H1 (cell line): ENCODE results near the gene MMP17. TPM values are rescaled to one million over a fixed set of nuclear protein-coding genes. Genes with fewer than 3 reads are reported as not detected.
"Not testable (repeated sequence)": the region's sequence is repeated elsewhere in the genome, so short reads cannot be mapped to it uniquely, and the experiment has no call there.

Experiments
- CTCF ChIA-PET: fragments of 300-600 bp; sonication (Branson Sonifier 250); formaldehyde crosslinking; loops from one replicate; lab custom pipeline; 2021; ENCODE audit not compliant: partially characterized antibody; lab: Charles Lee
- POLR2A ChIA-PET: fragments of 300-600 bp; sonication (Branson Sonifier 250); formaldehyde crosslinking; loops from one replicate; lab custom pipeline; 2021; ENCODE audit warnings: inconsistent platforms; ENCODE audit not compliant: partially characterized antibody; lab: Charles Lee
- DNase-seq, 2 experiments: peaks; one replicate each; pipeline versions ENCODE4 v3.0.0 to v3.0.0-alpha.2; 2010 to 2022; ENCODE audit warnings: low spot score in 2 of 2, low read depth in 1 of 2, mixed read lengths in 1 of 2
- FAIRE-seq: peaks from 2 replicates; lab custom pipeline; 2011; peaks lifted over from hg19 to GRCh38; lab: Jason Lieb, UNC
- H2AFZ ChIP-seq: 2 replicates; pipeline ENCODE4 v1.8.1; 2012; ENCODE audit warnings: low read length, inconsistent platforms
- H2AK5ac ChIP-seq: 2 replicates; pipeline ENCODE4 v1.6.1; 2013; ENCODE audit warnings: low read depth, low read length
- H2BK120ac ChIP-seq: replicated peaks from 2 replicates; pipeline ENCODE3; 2013; ENCODE audit warnings: low read depth, low read length, inconsistent platforms
- H2BK12ac ChIP-seq: 2 replicates; pipeline ENCODE4 v1.6.1; 2013; ENCODE audit warnings: low read depth, low read length
- H2BK15ac ChIP-seq: 2 replicates; pipeline ENCODE4 v1.6.1; 2013; ENCODE audit warnings: low read length
- H2BK20ac ChIP-seq: 2 replicates; pipeline ENCODE4 v1.6.1; 2013; ENCODE audit warnings: low read length
- H2BK5ac ChIP-seq: 2 replicates; pipeline ENCODE4 v1.6.1; 2013; ENCODE audit warnings: low read depth, low read length
- H3K14ac ChIP-seq: 2 replicates; pipeline ENCODE4 v1.6.1; 2013; ENCODE audit warnings: inconsistent platforms; ENCODE audit not compliant: insufficient read length
- H3K18ac ChIP-seq: 2 replicates; pipeline ENCODE4 v1.6.1; 2013; ENCODE audit warnings: low read length; ENCODE audit errors: extremely low read depth
- H3K23ac ChIP-seq: 2 replicates; pipeline ENCODE4 v1.6.1; 2013; ENCODE audit warnings: inconsistent platforms; ENCODE audit not compliant: insufficient read length
- H3K23me2 ChIP-seq: 2 replicates; pipeline ENCODE4 v1.6.1; 2013; ENCODE audit warnings: low read depth, low read length
- H3K27ac ChIP-seq: 2 replicates; pipeline ENCODE4 v1.6.1; 2011; ENCODE audit warnings: low read depth, low read length, inconsistent platforms
- H3K27me3 ChIP-seq, 4 experiments: replicated peaks in 1 of 4; 1 replicate in 1 of 4; 2 replicates in 3 of 4; pipeline versions ENCODE4 v1.6.1 to v1.8.1; 2011 to 2013; ENCODE audit warnings: low read length in 3 of 4, mild to moderate bottlenecking in 3 of 4, inconsistent platforms in 2 of 4, mixed read lengths in 2 of 4, moderate library complexity in 1 of 4; ENCODE audit not compliant: control insufficient read depth in 3 of 4, insufficient read depth in 3 of 4; ENCODE audit errors: extremely low read depth in 1 of 4
- H3K36me3 ChIP-seq, 4 experiments: 2 replicates each; pipeline versions ENCODE4 v1.6.1 to v1.8.1; 2011 to 2013; ENCODE audit warnings: mild to moderate bottlenecking in 4 of 4, low read length in 3 of 4, moderate library complexity in 2 of 4, control low read depth in 1 of 4, inconsistent platforms in 1 of 4; ENCODE audit not compliant: insufficient read depth in 4 of 4, control insufficient read depth in 2 of 4
- H3K4ac ChIP-seq: replicated peaks from 2 replicates; pipeline ENCODE3; 2013; ENCODE audit warnings: low read length, low read depth, mixed read lengths, inconsistent platforms; ENCODE audit not compliant: insufficient read length
- H3K4me1 ChIP-seq, 4 experiments: replicated peaks in 1 of 4; 1 replicate in 1 of 4; 2 replicates in 3 of 4; pipeline versions ENCODE4 v1.6.1 to v1.8.1; 2011 to 2013; ENCODE audit warnings: low read length in 3 of 4, inconsistent platforms in 2 of 4, mixed read lengths in 1 of 4; ENCODE audit not compliant: insufficient read depth in 4 of 4, control insufficient read depth in 3 of 4
- H3K4me2 ChIP-seq, 2 experiments: 2 replicates each; pipeline versions ENCODE4 v1.6.1 to v1.8.1; 2011 to 2013; ENCODE audit warnings: low read depth in 2 of 2, low read length in 2 of 2, control low read depth in 1 of 2, inconsistent platforms in 1 of 2, mild to moderate bottlenecking in 1 of 2; ENCODE audit not compliant: insufficient read depth in 1 of 2
- H3K4me3 ChIP-seq, 4 experiments: fragments of 200-600, 300-600 bp in 1 of 4; sonication (generic), shearing (Covaris generic), sonication (Bioruptor Twin) in 1 of 4; 2 replicates each; pipeline versions ENCODE4 v1.5.1 to v1.8.1; 2011 to 2016; ENCODE audit warnings: low read length in 4 of 4, low read depth in 3 of 4, control low read depth in 2 of 4, inconsistent platforms in 2 of 4, mild to moderate bottlenecking in 2 of 4, mixed read lengths in 1 of 4, moderate library complexity in 1 of 4; ENCODE audit not compliant: insufficient read depth in 2 of 4; ENCODE audit errors: extremely low read depth in 1 of 4
- H3K56ac ChIP-seq: replicated peaks from 2 replicates; pipeline ENCODE3; 2013; ENCODE audit warnings: low read depth, mild to moderate bottlenecking, mixed read lengths, low read length, inconsistent platforms; ENCODE audit not compliant: insufficient read length
- H3K79me1 ChIP-seq: 2 replicates; pipeline ENCODE4 v1.6.1; 2013; ENCODE audit warnings: low read depth, low read length, control low read depth
- H3K79me2 ChIP-seq, 2 experiments: 2 replicates each; pipeline versions ENCODE4 v1.6.1 to v1.8.1; 2012 to 2013; ENCODE audit warnings: low read length in 2 of 2, mild to moderate bottlenecking in 2 of 2, inconsistent platforms in 1 of 2; ENCODE audit not compliant: insufficient read depth in 2 of 2, control insufficient read depth in 1 of 2
- H3K9ac ChIP-seq, 4 experiments: replicated peaks in 1 of 4; 1 replicate in 1 of 4; 2 replicates in 3 of 4; pipeline versions ENCODE4 v1.6.1 to v1.8.1; 2011 to 2013; ENCODE audit warnings: low read depth in 3 of 4, low read length in 3 of 4, control low read depth in 2 of 4, mild to moderate bottlenecking in 2 of 4, moderate library complexity in 2 of 4, inconsistent platforms in 1 of 4; ENCODE audit errors: extremely low read depth in 1 of 4
- H3K9me3 ChIP-seq, 2 experiments: 2 replicates each; pipeline versions ENCODE4 v1.6.1 to v1.8.1; 2012 to 2013; ENCODE audit warnings: mild to moderate bottlenecking in 2 of 2, moderate library complexity in 2 of 2, control low read depth in 1 of 2, inconsistent platforms in 1 of 2, low read depth in 1 of 2, low read length in 1 of 2, mixed read lengths in 1 of 2; ENCODE audit not compliant: insufficient read depth in 2 of 2
- H4K20me1 ChIP-seq, 2 experiments: replicated peaks in 1 of 2; 2 replicates each; pipeline versions ENCODE3 to v1.8.1; 2011 to 2013; ENCODE audit warnings: inconsistent platforms in 2 of 2, low read length in 2 of 2, mild to moderate bottlenecking in 1 of 2; ENCODE audit not compliant: insufficient read depth in 2 of 2, control insufficient read depth in 1 of 2
- H4K5ac ChIP-seq: 2 replicates; pipeline ENCODE4 v1.6.1; 2013; ENCODE audit warnings: low read length, low read depth, mixed read lengths, inconsistent platforms; ENCODE audit not compliant: insufficient read length
- H4K8ac ChIP-seq: 2 replicates; pipeline ENCODE4 v1.8.0; 2013; ENCODE audit warnings: mild to moderate bottlenecking, moderate library complexity, low read length, inconsistent platforms; ENCODE audit not compliant: insufficient read depth; ENCODE audit errors: extremely low read depth
- H4K91ac ChIP-seq: replicated peaks from 2 replicates; pipeline ENCODE3; 2013; ENCODE audit warnings: low read length, mixed read lengths, inconsistent platforms; ENCODE audit not compliant: insufficient read length
- whole genome bisulfite sequencing, 2 experiments: shearing (Covaris generic) in 1 of 2; methylation state at CpG; one replicate each; pipeline versions ENCODE4 v1.1.6 to v1.1.7; 2013 to 2015; ENCODE audit warnings: low lambda C conversion rate in 2 of 2, mixed read lengths in 2 of 2, inconsistent platforms in 1 of 2, low coverage in 1 of 2, missing lambda C conversion rate in 1 of 2; ENCODE audit not compliant: insufficient replicate concordance in 2 of 2, insufficient coverage in 1 of 2, insufficient read length in 1 of 2; ENCODE audit errors: extremely low coverage in 1 of 2, missing lambda C conversion rate in 1 of 2; 5-methylcytosine and 5-hydroxymethylcytosine counted together
- polyA plus RNA-seq, 7 experiments: library from polyadenylated mRNA; depleted of rRNA in 3 of 7; stranded (reverse) in 5 of 7; unstranded in 2 of 7; fragments of >200 nt in 5 of 7; fragments of 200-250 nt in 2 of 7; gene quantifications; 1 replicate in 5 of 7; 2 replicates in 1 of 7; 4 replicates in 1 of 7; pipeline versions ENCODE4 v1.2.1 to v1.2.3, GENCODE V29; 2011 to 2013; ENCODE audit warnings: missing spikeins in 2 of 7, mixed read lengths in 2 of 7
- total RNA-seq: library from RNA; stranded (reverse); fragmentation: NEBNext Ultra II Directional; extraction: Animal tissue kit (Norgen Biotek cat#: 25700); gene quantifications from 2 replicates; pipeline ENCODE4 v1.2.1, GENCODE V29; 2021

The MMP17 gene
- total and polyA plus RNA-seq, 2 of the 8 experiments (the other 6 are each of a cell fraction or from before 2014, with no cell fraction given), result 41.3 to 53.8 TPM

DNA sequence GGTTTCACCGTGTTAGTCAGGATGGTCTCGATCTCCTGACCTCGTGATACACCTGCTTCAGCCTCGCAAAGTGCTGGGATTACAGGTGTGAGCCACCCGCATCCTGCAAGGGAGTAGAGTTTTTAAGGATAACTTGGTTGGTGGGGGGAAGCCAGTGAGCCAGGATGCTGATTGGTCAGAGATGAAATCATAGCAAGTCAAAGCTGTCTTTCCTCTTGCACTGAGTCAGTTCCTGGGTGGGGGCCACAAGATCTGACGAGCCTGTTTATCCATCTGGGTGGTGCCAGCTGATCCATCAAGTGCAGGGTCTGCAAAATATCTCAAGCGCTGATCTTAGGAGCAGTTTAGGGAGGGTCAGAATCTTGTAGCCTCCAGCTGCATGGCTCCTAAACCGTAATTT, 56.9 kb downstream of the MMP17 start:
- H3K23me2 ChIP-seq, H3K4ac ChIP-seq, H3K4me2 ChIP-seq, H2BK12ac ChIP-seq, H2BK120ac ChIP-seq, H3K27ac ChIP-seq, H2BK15ac ChIP-seq, H3K9me3 ChIP-seq, H3K36me3 ChIP-seq, H3K23ac ChIP-seq, H3K56ac ChIP-seq, FAIRE-seq, DNase-seq, H4K5ac ChIP-seq, H3K18ac ChIP-seq, H3K9ac ChIP-seq, H4K20me1 ChIP-seq, H3K4me3 ChIP-seq, H2AK5ac ChIP-seq, H3K27me3 ChIP-seq, H3K79me2 ChIP-seq, H2AFZ ChIP-seq, H3K4me1 ChIP-seq, H4K8ac ChIP-seq, H3K14ac ChIP-seq, H2BK5ac ChIP-seq, H3K79me1 ChIP-seq, H4K91ac ChIP-seq, H2BK20ac ChIP-seq, POLR2A ChIA-PET, CTCF ChIA-PET: not testable (repeated sequence)
- 89% methylated on average over 8 of the region's 8 CpGs; no CpG with 5 or more reads in 1 of the 2 experiments for WGBS, 2 experiments
